Common myeloid progenitor, CD34-positive (primary cell): ENCODE data around the gene CHIA.
"Not testable (repeated sequence)": the region's sequence is repeated elsewhere in the genome, so short reads cannot be mapped to it uniquely, and the experiment has no call there.

Experiments
- CTCF ChIA-PET: fragments of 350-600 bp; sonication (Branson Sonifier 250); formaldehyde crosslinking; loops from one replicate; lab custom pipeline; 2021; ENCODE audit warnings: antibody characterized with exemption; lab: Charles Lee
- POLR2A ChIA-PET: fragments of 350-600 bp; sonication (Branson Sonifier 250); formaldehyde crosslinking; loops from one replicate; lab custom pipeline; 2021; ENCODE audit warnings: antibody characterized with exemption; lab: Charles Lee
- DNase-seq, 3 donors: peaks; one replicate each; pipeline versions ENCODE4 v3.0.0 to v3.0.0-alpha.2; 2013
- H3K27ac ChIP-seq, 2 experiments: 1 replicate in 1 of 2; 2 replicates in 1 of 2; pipeline ENCODE4 v1.7.0; 2013; ENCODE audit warnings: inconsistent platforms in 2 of 2, low read length in 2 of 2, mild to moderate bottlenecking in 2 of 2, low read depth in 1 of 2, moderate library complexity in 1 of 2; ENCODE audit not compliant: severe bottlenecking in 2 of 2, insufficient read depth in 1 of 2, poor library complexity in 1 of 2
- H3K27me3 ChIP-seq, 5 experiments: replicated peaks in 2 of 5; 1 replicate in 3 of 5; 2 replicates in 2 of 5; pipeline versions ENCODE4 v1.6.1 to v1.7.0; 2013; ENCODE audit warnings: low read length in 4 of 5, mild to moderate bottlenecking in 2 of 5, moderate library complexity in 2 of 5, inconsistent platforms in 1 of 5; ENCODE audit not compliant: insufficient read depth in 5 of 5, control insufficient read depth in 4 of 5
- H3K36me3 ChIP-seq, 4 experiments: 1 replicate in 2 of 4; 2 replicates in 2 of 4; pipeline versions ENCODE4 v1.6.1 to v1.7.0; 2013; ENCODE audit warnings: low read length in 3 of 4, control low read depth in 1 of 4, mild to moderate bottlenecking in 1 of 4; ENCODE audit not compliant: control insufficient read depth in 4 of 4, insufficient read depth in 4 of 4
- H3K4me1 ChIP-seq, 4 experiments: 1 replicate in 3 of 4; 2 replicates in 1 of 4; pipeline versions ENCODE4 v1.6.1 to v1.7.1; 2013; ENCODE audit warnings: low read length in 3 of 4, mild to moderate bottlenecking in 3 of 4, control low read depth in 1 of 4, inconsistent platforms in 1 of 4, moderate library complexity in 1 of 4; ENCODE audit not compliant: control insufficient read depth in 4 of 4, insufficient read depth in 4 of 4; ENCODE audit errors: control extremely low read depth in 1 of 4
- H3K4me3 ChIP-seq, 7 experiments: 1 replicate in 4 of 7; 2 replicates in 3 of 7; pipeline versions ENCODE4 v1.5.1 to v1.7.0; 2013; ENCODE audit warnings: mild to moderate bottlenecking in 7 of 7, low read length in 6 of 7, moderate library complexity in 6 of 7, inconsistent platforms in 2 of 7, low read depth in 2 of 7, control low read depth in 1 of 7; ENCODE audit not compliant: insufficient read depth in 4 of 7, control insufficient read depth in 1 of 7; ENCODE audit errors: extremely low read depth in 1 of 7
- H3K9me3 ChIP-seq, 5 experiments: 1 replicate in 4 of 5; 2 replicates in 1 of 5; pipeline versions ENCODE4 v1.6.1 to v1.7.1; 2013; ENCODE audit warnings: low read length in 4 of 5, mild to moderate bottlenecking in 2 of 5, inconsistent platforms in 1 of 5, low read depth in 1 of 5, moderate library complexity in 1 of 5; ENCODE audit not compliant: control insufficient read depth in 4 of 5, insufficient read depth in 2 of 5; ENCODE audit errors: control extremely low read depth in 1 of 5
- WGBS: methylation state at CpG from one replicate; pipeline ENCODE4 v1.1.5; 2013; ENCODE audit not compliant: insufficient coverage; 5-methylcytosine and 5-hydroxymethylcytosine counted together

The CHIA gene

DNA sequence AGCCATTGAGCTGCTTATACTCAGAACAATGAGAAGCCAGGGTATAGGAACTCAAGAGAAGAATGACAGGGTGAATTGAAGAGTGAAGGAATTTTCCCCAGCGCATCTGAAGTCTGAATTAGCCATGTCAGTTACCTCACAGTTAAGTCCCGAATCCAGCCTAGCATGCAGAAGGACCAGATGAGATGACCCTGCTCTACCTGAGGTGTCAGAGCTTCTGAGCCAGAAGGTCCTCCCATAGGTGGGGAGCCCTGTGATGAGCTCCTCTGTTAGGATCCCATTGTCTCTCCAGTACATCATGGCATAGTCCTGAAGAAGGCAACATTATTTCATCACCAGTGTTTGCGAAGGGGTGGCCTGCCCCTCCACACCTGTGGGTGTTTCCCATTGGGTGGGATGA, 68.7 kb downstream of the CHIA start:
- Histone ChIP-seq H3K4me3 (no peak overlapping the region), H3K4me1 (no peaks in the 10 kb centered on the region), H3K9me3 (peaks cover 0 to 4% (median 0%) of the 10 kb centered on the region in 5 experiments), H3K27ac (no peak overlapping the region), H3K36me3 (no peaks in the 10 kb centered on the region), H3K27me3 (peaks cover 0 to 2% (median 0%) of the 10 kb centered on the region in 5 experiments)
- POLR2A ChIA-PET, result no interaction called here
- no peak for DNase-seq
- WGBS, result 94% methylated on average over 3 of the region's 3 CpGs
- CTCF ChIA-PET, result no interaction called here

DNA sequence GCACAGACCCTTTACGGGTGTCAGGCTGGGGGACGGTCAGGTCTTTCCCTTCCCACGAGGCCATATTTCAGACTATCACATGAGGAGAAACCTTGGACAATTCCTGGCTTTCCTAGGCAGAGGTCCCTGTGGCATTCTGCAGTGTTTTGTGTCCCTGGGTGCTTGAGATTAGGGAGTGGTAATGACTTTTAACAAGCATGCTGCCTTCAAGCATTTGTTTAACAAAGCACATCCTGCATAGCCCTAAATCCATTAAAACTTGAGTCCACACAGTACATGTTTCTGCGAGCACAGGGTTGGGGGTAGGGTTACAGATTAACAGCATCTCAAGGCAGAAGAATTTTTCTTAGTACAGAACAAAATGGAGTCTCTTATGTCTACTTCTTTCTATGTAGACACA, 69.6 kb downstream of the CHIA start:
- POLR2A ChIA-PET, H3K4me1 ChIP-seq, H3K27ac ChIP-seq, H3K27me3 ChIP-seq, DNase-seq, CTCF ChIA-PET, H3K36me3 ChIP-seq, H3K4me3 ChIP-seq, H3K9me3 ChIP-seq: not testable (repeated sequence)
- 60% methylated on average over 1 of the region's 4 CpGs for WGBS

DNA sequence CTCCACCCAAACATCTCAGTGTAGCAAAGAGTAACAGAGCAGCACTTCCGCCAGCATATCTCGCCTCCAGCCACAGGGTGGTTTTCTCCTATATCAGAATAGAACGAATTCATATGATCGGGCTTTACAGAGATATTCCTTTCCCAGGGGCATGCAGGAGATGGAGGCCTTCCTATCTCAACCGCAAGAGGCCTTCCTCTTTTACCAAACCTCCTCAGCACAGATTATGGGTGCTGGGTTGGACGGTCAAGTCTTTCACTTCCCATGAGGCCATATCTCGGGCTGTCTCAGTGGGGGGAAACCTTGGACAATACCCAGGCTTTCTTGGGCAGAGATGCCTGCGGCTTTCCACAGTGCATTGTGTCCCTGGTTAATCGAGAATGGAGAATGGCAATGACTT, 71.1 kb downstream of the CHIA start:
- POLR2A ChIA-PET, result no interaction called here
- Histone ChIP-seq H3K36me3 (no peaks in the 10 kb centered on the region), H3K4me1 (no peaks in the 10 kb centered on the region), H3K27me3 (peaks cover 0 to 13% (median 2%) of the 10 kb centered on the region in 5 experiments), H3K4me3 (no peak overlapping the region), H3K27ac (no peak overlapping the region), H3K9me3 (peaks cover 0 to 2% (median 0%) of the 10 kb centered on the region in 5 experiments)
- 87% methylated on average over 7 of the region's 9 CpGs for WGBS
- CTCF ChIA-PET, result no interaction called here
- DNase-seq, result peak in 1 of 3 donors; percentile 5

DNA sequence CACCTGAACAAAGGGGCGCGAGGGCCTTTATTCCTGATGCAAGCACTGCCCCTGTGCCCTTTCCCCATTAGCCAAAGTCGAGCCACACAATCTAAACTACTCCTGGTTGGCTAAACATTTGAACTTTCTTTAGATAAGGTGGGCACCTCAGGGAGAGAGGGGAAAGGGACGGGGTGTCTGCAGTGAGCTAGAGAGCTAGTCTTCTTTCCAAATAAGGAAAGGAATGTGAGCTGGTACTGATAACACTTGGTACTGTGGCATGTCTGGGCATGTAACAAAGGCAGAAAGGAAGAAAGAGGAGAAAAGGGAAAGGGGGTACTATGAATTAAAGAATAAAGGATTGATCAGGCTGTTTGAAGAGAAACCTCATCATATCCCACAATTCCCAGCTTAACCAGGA, 74.0 kb downstream of the CHIA start:
- H3K27ac ChIP-seq, result no peak overlapping the region

DNA sequence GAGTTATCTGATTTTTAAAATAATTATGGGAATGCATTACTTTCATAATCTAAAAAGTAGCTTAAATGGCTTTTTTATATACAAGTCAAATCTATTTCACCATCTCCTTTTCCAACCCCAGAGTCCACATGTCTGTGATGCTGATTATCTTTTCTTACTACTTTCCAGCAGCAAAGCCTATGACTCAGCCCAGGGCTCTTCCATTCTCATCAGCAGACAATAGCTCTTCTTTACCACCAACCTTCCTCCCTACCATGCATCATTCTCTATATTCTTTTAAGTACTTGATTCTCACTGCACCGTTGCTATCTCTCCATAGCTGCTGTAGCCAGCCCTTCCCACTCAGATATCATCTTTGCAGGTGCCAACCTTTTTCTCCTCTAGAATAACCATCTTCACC, 75.6 kb downstream of the CHIA start:
- peaks cover 0 to 2% (median 0%) of the 10 kb centered on the region in 5 experiments for H3K9me3 ChIP-seq
- ChIA-PET CTCF (no interaction called here), POLR2A (no interaction called here)
- H3K27me3 ChIP-seq, result peaks cover 2 to 15% (median 8%) of the 10 kb centered on the region in 5 experiments
- no peak overlapping the region for H3K27ac ChIP-seq
- 94% methylated on average over 1 of the region's 1 CpG for WGBS
- H3K36me3 ChIP-seq, result no peaks in the 10 kb centered on the region
- H3K4me1 ChIP-seq, result no peaks in the 10 kb centered on the region
- no peak overlapping the region for H3K4me3 ChIP-seq
- DNase-seq, result no peak

More for the DNA sequence above, 74.0 kb downstream of the CHIA start:
- peaks cover 2 to 15% (median 7%) of the 10 kb centered on the region in 5 experiments for H3K27me3 ChIP-seq
- no peak for DNase-seq
- 88% methylated on average over 1 of the region's 4 CpGs for WGBS
- CTCF ChIA-PET, result interaction anchor here (1.1 kb wide), 1 partner anchor 9 kb away, joined by 3 read pairs; no protein-coding TSS in a partner anchor
- POLR2A ChIA-PET, result no interaction called here
- no peaks in the 10 kb centered on the region for H3K4me1 ChIP-seq
- peaks cover 0 to 2% (median 0%) of the 10 kb centered on the region in 5 experiments for H3K9me3 ChIP-seq
- no peaks in the 10 kb centered on the region for H3K36me3 ChIP-seq
- no peak overlapping the region for H3K4me3 ChIP-seq

DNA sequence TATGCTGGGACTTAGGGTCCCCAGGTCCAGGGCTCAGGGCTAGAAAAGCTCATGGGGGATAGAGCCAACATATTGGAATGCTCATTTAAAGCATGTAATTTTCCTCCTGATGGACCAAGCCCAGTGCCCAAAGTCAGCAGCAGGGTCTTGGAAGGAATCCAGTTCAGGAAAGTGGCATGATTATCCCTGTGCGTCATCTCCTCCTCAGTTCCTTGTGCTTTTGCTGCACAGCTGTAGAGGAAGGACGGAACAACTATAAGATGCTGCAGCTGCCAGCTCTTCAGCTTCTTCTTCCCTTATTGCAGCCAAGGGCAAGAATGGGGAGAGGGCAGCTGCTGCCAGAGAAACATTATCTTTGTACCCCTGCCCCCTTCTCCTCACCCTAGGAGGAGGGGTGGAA, 78.5 kb downstream of the CHIA start:
- H3K4me1 ChIP-seq, result no peaks in the 10 kb centered on the region
- H3K9me3 ChIP-seq, result peaks cover 0 to 2% (median 0%) of the 10 kb centered on the region in 5 experiments
- H3K27ac ChIP-seq, result no peak overlapping the region
- POLR2A ChIA-PET, result no interaction called here
- CTCF ChIA-PET, result no interaction called here
- no peak overlapping the region for H3K4me3 ChIP-seq
- WGBS, result 100% methylated on average over 1 of the region's 2 CpGs
- H3K27me3 ChIP-seq, result peaks cover 2 to 17% (median 8%) of the 10 kb centered on the region in 5 experiments
- no peak for DNase-seq
- H3K36me3 ChIP-seq, result no peaks in the 10 kb centered on the region

DNA sequence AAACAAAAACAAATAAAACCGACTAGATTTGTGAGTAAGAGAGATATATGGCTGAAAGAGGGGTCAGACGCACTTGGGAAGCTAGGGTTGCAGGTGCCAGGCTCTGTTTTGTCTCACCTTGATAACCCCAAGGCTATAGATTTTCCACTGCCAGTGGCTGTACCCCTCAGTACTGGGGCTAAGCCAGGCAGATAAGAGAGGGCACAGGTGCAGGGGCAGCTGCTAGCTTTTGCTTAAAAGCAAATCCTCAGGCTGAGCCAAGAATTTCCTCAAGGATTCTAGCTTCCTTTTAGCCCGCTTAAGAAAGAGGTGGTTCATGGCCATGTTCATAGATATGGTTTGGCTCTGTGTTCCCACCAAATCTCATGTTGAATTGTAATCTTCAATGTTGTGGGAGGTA, 79.0 kb downstream of the CHIA start:
- peaks cover 2 to 17% (median 8%) of the 10 kb centered on the region in 5 experiments for H3K27me3 ChIP-seq
- CTCF ChIA-PET, result no interaction called here
- H3K27ac ChIP-seq, result no peak overlapping the region
- H3K4me3 ChIP-seq, result no peak overlapping the region
- POLR2A ChIA-PET, result no interaction called here
- no peaks in the 10 kb centered on the region for H3K4me1 ChIP-seq
- peaks cover 0 to 2% (median 0%) of the 10 kb centered on the region in 5 experiments for H3K9me3 ChIP-seq
- H3K36me3 ChIP-seq, result no peaks in the 10 kb centered on the region
- DNase-seq, result no peak
- WGBS, result 100% methylated on average over 2 of the region's 3 CpGs
